IPS DF 6.9 (cell line): ENCODE results near the gene RPS6KA2.

ENCODE experiments used
- DNase-seq: peaks from one replicate; pipeline ENCODE4 v3.0.0-alpha.2; 2013; ENCODE audit warnings: low read depth, low spot score
- H3K27ac ChIP-seq: one replicate; pipeline ENCODE4 v1.5.1; 2013; ENCODE audit warnings: low read length, control low read depth
- H3K27me3 ChIP-seq: 2 replicates; pipeline ENCODE4 v1.6.1; 2013; ENCODE audit warnings: mild to moderate bottlenecking, low read length; ENCODE audit not compliant: control insufficient read depth, insufficient read depth
- H3K36me3 ChIP-seq: 2 replicates; pipeline ENCODE4 v1.6.1; 2013; ENCODE audit warnings: low read length; ENCODE audit not compliant: control insufficient read depth, insufficient read depth
- H3K4me1 ChIP-seq: 2 replicates; pipeline ENCODE4 v1.6.1; 2013; ENCODE audit warnings: low read length; ENCODE audit not compliant: control insufficient read depth, insufficient read depth
- H3K4me3 ChIP-seq: 2 replicates; pipeline ENCODE4 v1.5.1; 2013; ENCODE audit warnings: mild to moderate bottlenecking, low read length
- H3K9me3 ChIP-seq: 2 replicates; pipeline ENCODE4 v1.6.1; 2013; ENCODE audit warnings: low read length, inconsistent platforms; ENCODE audit not compliant: control insufficient read depth, insufficient read depth
- WGBS: extraction: QIAGEN DNeasy Blood & Tissue Kit; methylation state at CpG from one replicate; pipeline ENCODE4 v1.1.7; 2013; ENCODE audit warnings: mixed read lengths, missing lambda C conversion rate; ENCODE audit not compliant: insufficient read length, insufficient coverage; 5-methylcytosine and 5-hydroxymethylcytosine counted together

RPS6KA2 gene

GRCh38 chr6:166655713-166656229, 28.7 kb upstream of the RPS6KA2 start:
- WGBS = no CpG with 5 or more reads among the region's 15 CpGs
- Histone ChIP-seq H3K4me1 (peaks cover 1% of the 10 kb centered on the region; the same call in 1 of the 2 replicates), H3K27me3 (no peaks in the 10 kb centered on the region), H3K9me3 (no peaks in the 10 kb centered on the region), H3K27ac (no peak overlapping the region), H3K36me3 (no peaks in the 10 kb centered on the region), H3K4me3 (peak overlapping the region; percentile 10; the same call in 1 of the 2 replicates)
- no peak for DNase-seq

DNA sequence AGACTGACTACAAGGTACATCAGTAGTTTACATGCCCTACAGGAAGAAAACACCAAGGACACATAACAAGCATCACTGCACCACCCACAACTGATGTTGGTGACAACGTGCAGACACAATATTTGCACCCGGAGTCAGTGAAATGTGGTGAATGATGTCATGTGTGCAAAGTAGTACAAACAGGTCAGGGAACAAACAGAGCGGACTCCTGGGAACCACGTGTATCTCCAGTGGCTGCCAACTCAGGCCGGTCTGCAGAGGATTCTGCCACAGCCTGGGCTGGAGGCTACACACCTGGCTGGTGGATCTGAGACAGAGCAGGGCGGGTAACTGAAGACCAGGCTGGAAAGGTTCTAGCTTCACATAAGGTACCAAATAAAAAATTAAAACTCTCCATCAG, 28.2 kb upstream of the RPS6KA2 start:
- DNase-seq = no peak
- no CpG with 5 or more reads among the region's 6 CpGs for WGBS

GRCh38 chr6:166654573-166654972, 27.5 kb upstream of the RPS6KA2 start:
- H3K27ac ChIP-seq = no peak overlapping the region
- no peaks in the 10 kb centered on the region for H3K36me3 ChIP-seq
- peaks cover 5% of the 10 kb centered on the region; the same call in 1 of the 2 replicates for H3K4me1 ChIP-seq
- WGBS = no CpG with 5 or more reads among the region's 7 CpGs
- H3K27me3 ChIP-seq = no peaks in the 10 kb centered on the region
- no peak overlapping the region for H3K4me3 ChIP-seq
- H3K9me3 ChIP-seq = no peaks in the 10 kb centered on the region
- no peak for DNase-seq

More for the DNA sequence above, 28.2 kb upstream of the RPS6KA2 start:
- Histone ChIP-seq H3K36me3 (no peaks in the 10 kb centered on the region), H3K27me3 (no peaks in the 10 kb centered on the region), H3K9me3 (no peaks in the 10 kb centered on the region), H3K27ac (no peak overlapping the region), H3K4me1 (peaks cover 4% of the 10 kb centered on the region; the same call in 1 of the 2 replicates), H3K4me3 (no peak overlapping the region)

DNA sequence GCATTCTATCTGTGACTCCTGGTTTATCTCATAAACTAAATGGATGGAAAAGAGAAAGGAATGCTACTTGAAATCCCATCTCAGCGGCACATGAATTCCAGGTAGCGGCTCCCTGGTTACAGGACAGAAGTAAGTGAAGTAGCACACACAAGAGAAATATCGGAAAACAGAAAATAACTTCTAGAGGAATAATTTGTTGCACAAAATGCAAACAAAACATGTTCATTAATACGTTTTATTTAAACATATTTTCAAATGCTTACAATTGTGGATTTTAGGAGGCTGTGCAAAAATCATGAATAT, 26.5 kb upstream of the RPS6KA2 start:
- no peaks in the 10 kb centered on the region for H3K9me3 ChIP-seq
- WGBS = no CpG with 5 or more reads among the region's 4 CpGs
- no peak overlapping the region for H3K27ac ChIP-seq
- H3K36me3 ChIP-seq = no peaks in the 10 kb centered on the region
- peaks cover 5% of the 10 kb centered on the region; the same call in 1 of the 2 replicates for H3K4me1 ChIP-seq
- no peaks in the 10 kb centered on the region for H3K27me3 ChIP-seq
- no peak overlapping the region for H3K4me3 ChIP-seq
- DNase-seq = no peak

- H3K4me3 ChIP-seq = no peak overlapping the region
- peaks cover 5% of the 10 kb centered on the region; the same call in 1 of the 2 replicates for H3K4me1 ChIP-seq
- no peaks in the 10 kb centered on the region for H3K9me3 ChIP-seq
- no peak for DNase-seq
- no peaks in the 10 kb centered on the region for H3K27me3 ChIP-seq
- H3K27ac ChIP-seq = no peak overlapping the region
- H3K36me3 ChIP-seq = no peaks in the 10 kb centered on the region
- no CpG with 5 or more reads among the region's 12 CpGs for WGBS
Observed at GRCh38 chr6:166650824-166651807, 24.1 kb upstream of the RPS6KA2 start.

DNA sequence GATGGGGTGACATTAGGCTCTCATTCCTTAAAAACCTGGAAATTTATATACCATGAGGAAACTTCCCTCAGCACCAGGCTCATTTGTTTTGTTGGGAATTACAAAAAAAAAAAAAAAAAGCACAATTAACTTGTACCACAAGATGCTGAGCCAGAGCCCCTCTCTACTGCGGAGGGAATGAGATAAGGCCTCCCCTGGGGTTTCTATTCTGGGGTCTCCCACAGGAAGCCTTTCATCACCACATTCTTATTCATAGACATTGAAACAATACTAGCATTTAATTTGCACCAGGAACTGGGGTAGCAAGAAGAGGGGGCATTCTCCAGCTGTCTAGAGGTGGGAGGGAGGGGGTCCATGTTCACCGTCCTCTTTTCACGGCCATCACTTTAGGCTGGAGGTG, 23.0 kb upstream of the RPS6KA2 start:
- no CpG with 5 or more reads among the region's 3 CpGs for WGBS
- H3K9me3 ChIP-seq = no peaks in the 10 kb centered on the region
- no peaks in the 10 kb centered on the region for H3K36me3 ChIP-seq
- H3K27me3 ChIP-seq = no peaks in the 10 kb centered on the region
- DNase-seq = no peak
- no peak overlapping the region for H3K4me3 ChIP-seq
- H3K27ac ChIP-seq = no peak overlapping the region
- H3K4me1 ChIP-seq = peaks cover 3% of the 10 kb centered on the region; the same call in 1 of the 2 replicates

DNA sequence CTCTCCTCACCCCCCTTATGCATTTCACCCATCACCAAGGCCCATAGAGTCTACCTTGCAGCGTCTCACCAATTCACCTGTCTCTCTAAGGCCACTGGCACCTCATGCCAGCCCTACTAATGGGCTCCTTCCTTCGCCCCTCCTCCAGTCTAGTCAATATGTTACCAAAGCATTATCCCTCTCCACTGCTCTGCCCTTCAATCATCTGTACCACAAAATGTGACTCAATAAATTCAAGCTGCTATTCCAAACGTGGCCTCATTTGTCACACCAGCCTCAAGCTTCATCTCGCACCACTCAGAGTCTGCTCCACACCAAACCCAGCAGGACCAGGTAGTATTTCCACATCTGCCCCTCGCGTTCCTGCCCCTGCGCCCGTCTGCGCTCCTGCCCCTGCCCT, 21.8 kb upstream of the RPS6KA2 start:
- Histone ChIP-seq H3K4me3 (no peak overlapping the region), H3K27me3 (no peaks in the 10 kb centered on the region), H3K36me3 (no peaks in the 10 kb centered on the region), H3K9me3 (no peaks in the 10 kb centered on the region), H3K4me1 (peaks cover 3% of the 10 kb centered on the region; the same call in 1 of the 2 replicates), H3K27ac (no peak overlapping the region)
- no peak for DNase-seq
- WGBS = no CpG with 5 or more reads among the region's 9 CpGs

- Histone ChIP-seq H3K27ac (no peak overlapping the region), H3K27me3 (no peaks in the 10 kb centered on the region), H3K4me1 (peaks cover 3% of the 10 kb centered on the region; the same call in 1 of the 2 replicates), H3K9me3 (no peaks in the 10 kb centered on the region), H3K36me3 (no peaks in the 10 kb centered on the region), H3K4me3 (no peak overlapping the region)
- no peak for DNase-seq
- no CpG with 5 or more reads among the region's 11 CpGs for WGBS
Observed at GRCh38 chr6:166647896-166648295, 20.8 kb upstream of the RPS6KA2 start.

DNA sequence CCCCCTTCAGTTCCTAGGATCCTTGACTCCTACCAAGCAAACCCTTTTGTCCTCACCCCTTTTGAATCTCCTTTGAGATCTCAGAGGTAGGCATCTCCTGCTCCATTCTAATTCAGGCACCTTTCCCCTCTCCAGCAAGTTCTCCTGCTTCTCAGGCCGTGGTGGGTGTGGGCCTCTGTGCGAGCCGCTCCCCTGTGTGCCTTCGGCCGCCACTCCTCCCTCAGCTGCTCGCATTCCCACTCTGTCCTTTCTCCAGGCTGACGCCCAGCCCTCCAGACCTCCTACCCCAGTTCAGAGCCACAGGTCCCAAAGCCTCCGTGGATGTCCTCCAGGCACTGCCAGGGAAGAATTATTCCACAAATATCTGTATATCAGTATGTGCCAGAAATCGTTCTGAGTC, 19.7 kb upstream of the RPS6KA2 start:
- no peaks in the 10 kb centered on the region for H3K27me3 ChIP-seq
- no peaks in the 10 kb centered on the region for H3K9me3 ChIP-seq
- H3K4me1 ChIP-seq = peaks cover 3% of the 10 kb centered on the region; the same call in 1 of the 2 replicates
- WGBS = no CpG with 5 or more reads among the region's 9 CpGs
- no peaks in the 10 kb centered on the region for H3K36me3 ChIP-seq
- no peak for DNase-seq
- no peak overlapping the region for H3K4me3 ChIP-seq
- H3K27ac ChIP-seq = no peak overlapping the region

- no peaks in the 10 kb centered on the region for H3K9me3 ChIP-seq
- no CpG with 5 or more reads among the region's 8 CpGs for WGBS
- no peaks in the 10 kb centered on the region for H3K27me3 ChIP-seq
- no peak for DNase-seq
- H3K4me1 ChIP-seq = peaks cover 3% of the 10 kb centered on the region; the same call in 1 of the 2 replicates
- H3K36me3 ChIP-seq = no peaks in the 10 kb centered on the region
- H3K27ac ChIP-seq = no peak overlapping the region
- no peak overlapping the region for H3K4me3 ChIP-seq
Observed at GRCh38 chr6:166645896-166646295, 18.8 kb upstream of the RPS6KA2 start.
